ENCODE measurements around the gene GSG1L.

Gene GSG1L

DNA sequence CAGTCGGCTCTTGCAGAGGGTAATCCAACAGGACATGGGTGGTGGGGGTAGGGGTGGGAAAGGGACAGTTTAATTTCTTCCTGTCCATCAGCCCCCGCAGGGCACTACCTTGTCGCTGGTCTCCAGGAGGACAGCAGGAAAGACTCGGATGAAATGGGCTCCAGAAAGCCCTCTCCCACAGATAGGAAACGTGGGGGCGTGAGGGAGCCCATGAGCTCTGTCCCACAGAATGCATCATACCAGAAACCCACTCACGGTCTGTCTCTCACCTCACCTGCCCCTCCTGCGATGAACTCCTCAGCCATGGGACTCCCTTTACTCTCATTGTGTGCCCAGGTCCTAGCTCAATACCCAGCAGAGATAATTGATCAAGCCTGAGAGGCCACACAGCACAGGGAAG, 240.1 kb downstream of the GSG1L start:
- CTCF ChIA-PET, result interaction anchor here (1.0 kb wide), 1 partner anchor 268 kb away, joined by 3 read pairs; no protein-coding TSS in a partner anchor
- DNase-seq (ENCODE audit: extremely low spot score), result no peak
- TF ChIP-seq ELF4 (IDR thresholded peaks at IDR 0.05), result no peak
- TF ChIP-seq FOXM1 (IDR thresholded peaks at IDR 0.05; ENCODE audit: borderline replicate concordance), result no peak
- TF ChIP-seq, protein P1, sequence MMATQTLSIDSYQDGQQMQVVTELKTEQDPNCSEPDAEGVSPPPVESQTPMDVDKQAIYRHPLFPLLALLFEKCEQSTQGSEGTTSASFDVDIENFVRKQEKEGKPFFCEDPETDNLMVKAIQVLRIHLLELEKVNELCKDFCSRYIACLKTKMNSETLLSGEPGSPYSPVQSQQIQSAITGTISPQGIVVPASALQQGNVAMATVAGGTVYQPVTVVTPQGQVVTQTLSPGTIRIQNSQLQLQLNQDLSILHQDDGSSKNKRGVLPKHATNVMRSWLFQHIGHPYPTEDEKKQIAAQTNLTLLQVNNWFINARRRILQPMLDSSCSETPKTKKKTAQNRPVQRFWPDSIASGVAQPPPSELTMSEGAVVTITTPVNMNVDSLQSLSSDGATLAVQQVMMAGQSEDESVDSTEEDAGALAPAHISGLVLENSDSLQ (IDR thresholded peaks at IDR 0.05), result no peak
- TF ChIP-seq FOXK2 (IDR thresholded peaks at IDR 0.05), result no peak
- no peak for TF ChIP-seq FOXA1 (IDR thresholded peaks at IDR 0.05)
- TF ChIP-seq SUZ12 (IDR thresholded peaks at IDR 0.05), result no peak
- TF ChIP-seq ARNT (IDR thresholded peaks at IDR 0.05), result no peak
- TF ChIP-seq CTBP1 (IDR thresholded peaks at IDR 0.05; ENCODE audit: borderline replicate concordance), result no peak
- TF ChIP-seq SP1 (IDR thresholded peaks at IDR 0.05), result no peak
- no peak for TF ChIP-seq LEF1 (IDR thresholded peaks at IDR 0.05; ENCODE audit: borderline replicate concordance)
- no peak for TF ChIP-seq NFRKB (IDR thresholded peaks at IDR 0.05)
- no peak for TF ChIP-seq TARDBP (IDR thresholded peaks at IDR 0.05)
- POLR2A ChIA-PET, result no interaction called here

DNA sequence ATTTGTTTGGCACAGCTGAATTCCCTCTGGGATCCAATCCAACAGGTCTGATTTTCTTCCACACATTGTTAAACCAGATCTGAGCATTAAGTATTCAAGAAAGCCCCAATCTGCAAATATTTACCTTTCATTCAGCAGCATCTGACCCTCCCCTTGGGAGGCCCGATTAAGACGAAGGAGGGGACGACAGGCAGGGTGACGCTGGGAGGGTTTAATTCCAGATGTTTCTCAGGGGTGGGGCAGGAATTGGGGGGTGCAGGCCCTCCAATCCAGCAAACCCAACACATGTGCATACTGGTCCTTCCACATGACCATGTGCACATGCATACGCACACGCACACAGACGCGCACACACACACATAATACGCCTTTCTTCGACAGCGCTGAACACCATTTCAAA, 240.5 kb downstream of the GSG1L start:
- ChIA-PET POLR2A (no interaction called here), CTCF (interaction anchor here (1.0 kb wide), 1 partner anchor 268 kb away, joined by 3 read pairs; no protein-coding TSS in a partner anchor)
- DNase-seq (ENCODE audit: extremely low spot score), result no peak
- no peak for TF ChIP-seq ARNT (IDR thresholded peaks at IDR 0.05)
- TF ChIP-seq L3MBTL2 (conservative IDR thresholded peaks at IDR 0.05), result no peak
- TF ChIP-seq ELF4 (IDR thresholded peaks at IDR 0.05), result no peak
- TF ChIP-seq FOXK2 (IDR thresholded peaks at IDR 0.05), result no peak
- TF ChIP-seq LEF1 (IDR thresholded peaks at IDR 0.05; ENCODE audit: borderline replicate concordance), result no peak
- TF ChIP-seq, protein P1 (IDR thresholded peaks at IDR 0.05), result no peak

DNA sequence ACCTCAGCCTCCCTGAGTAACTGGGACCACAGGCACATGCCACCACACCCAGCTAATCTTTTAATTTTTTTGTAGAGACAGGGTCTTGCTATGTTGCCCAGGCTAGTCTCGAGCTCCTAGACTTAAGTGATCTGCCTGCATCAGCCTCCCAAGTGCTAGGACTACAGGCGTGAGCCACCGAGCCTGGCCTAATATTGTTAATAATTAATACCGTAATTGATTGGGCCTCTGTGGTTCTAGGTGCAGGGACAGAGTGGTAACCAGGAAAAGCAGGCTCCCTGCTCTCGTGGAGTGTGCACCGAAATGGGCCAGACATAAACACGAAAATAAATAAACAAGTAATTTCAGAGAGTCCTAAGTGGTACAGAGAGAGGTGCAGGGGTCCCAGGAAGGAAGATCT, 241.0 kb downstream of the GSG1L start:
- DNase-seq (ENCODE audit: extremely low spot score), result no peak
- TF ChIP-seq L3MBTL2 (conservative IDR thresholded peaks at IDR 0.05) (no peak), FOXK2 (IDR thresholded peaks at IDR 0.05) (no peak), FOXM1 (IDR thresholded peaks at IDR 0.05; ENCODE audit: borderline replicate concordance) (no peak), ELF4 (IDR thresholded peaks at IDR 0.05) (no peak), TARDBP (IDR thresholded peaks at IDR 0.05) (no peak), HDGF (IDR thresholded peaks at IDR 0.05; ENCODE audit: borderline replicate concordance) (no peak), ARNT (IDR thresholded peaks at IDR 0.05) (no peak), BHLHE40 (IDR thresholded peaks at IDR 0.05; ENCODE audit: borderline replicate concordance) (no peak), SUZ12 (IDR thresholded peaks at IDR 0.05) (no peak)
- TF ChIP-seq, protein P1 (IDR thresholded peaks at IDR 0.05), result no peak
- POLR2A ChIA-PET, result no interaction called here
- CTCF ChIA-PET, result interaction anchor here (1.0 kb wide), 1 partner anchor 269 kb away, joined by 3 read pairs; no protein-coding TSS in a partner anchor

DNA sequence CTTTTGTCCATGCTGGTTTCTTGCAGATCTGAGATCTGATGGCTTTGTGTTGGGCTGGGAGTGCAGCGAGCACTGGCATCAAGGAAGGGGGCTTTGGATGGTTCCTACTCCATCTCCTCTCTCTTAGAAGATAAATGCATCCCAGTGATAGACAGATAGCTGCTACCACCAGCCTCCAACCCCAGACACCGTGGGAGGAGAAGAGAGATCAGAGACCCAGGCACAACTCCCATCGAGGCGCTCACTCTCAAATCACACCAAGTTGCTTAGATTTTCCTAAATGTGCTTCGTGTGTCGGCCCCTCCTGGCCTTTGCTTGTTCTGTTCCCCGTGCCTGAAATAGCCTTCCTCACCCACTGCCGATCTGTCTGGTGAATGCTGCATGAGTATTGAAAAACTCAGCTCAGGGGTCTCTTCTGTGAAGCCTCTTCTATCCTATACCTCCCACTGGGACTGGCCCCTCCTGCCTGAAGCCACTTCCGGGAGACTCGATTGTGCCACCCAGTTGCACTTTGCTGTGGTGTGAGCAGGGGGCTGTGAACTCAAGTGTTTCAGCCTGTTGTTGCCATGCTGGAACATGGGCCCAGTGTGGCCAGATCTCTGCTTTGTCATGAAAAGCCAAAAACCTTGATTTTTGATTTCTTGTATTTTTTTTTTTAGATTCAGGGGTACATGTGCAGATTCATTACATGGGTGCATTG, 242.7 kb downstream of the GSG1L start:
- POLR2A ChIA-PET, result no interaction called here
- no peak for DNase-seq (ENCODE audit: extremely low spot score)
- TF ChIP-seq L3MBTL2 (conservative IDR thresholded peaks at IDR 0.05) (no peak), ZNF384 (IDR thresholded peaks at IDR 0.05) (no peak)
- TF ChIP-seq, protein P1 (IDR thresholded peaks at IDR 0.05), result no peak
- CTCF ChIA-PET, result no interaction called here

DNA sequence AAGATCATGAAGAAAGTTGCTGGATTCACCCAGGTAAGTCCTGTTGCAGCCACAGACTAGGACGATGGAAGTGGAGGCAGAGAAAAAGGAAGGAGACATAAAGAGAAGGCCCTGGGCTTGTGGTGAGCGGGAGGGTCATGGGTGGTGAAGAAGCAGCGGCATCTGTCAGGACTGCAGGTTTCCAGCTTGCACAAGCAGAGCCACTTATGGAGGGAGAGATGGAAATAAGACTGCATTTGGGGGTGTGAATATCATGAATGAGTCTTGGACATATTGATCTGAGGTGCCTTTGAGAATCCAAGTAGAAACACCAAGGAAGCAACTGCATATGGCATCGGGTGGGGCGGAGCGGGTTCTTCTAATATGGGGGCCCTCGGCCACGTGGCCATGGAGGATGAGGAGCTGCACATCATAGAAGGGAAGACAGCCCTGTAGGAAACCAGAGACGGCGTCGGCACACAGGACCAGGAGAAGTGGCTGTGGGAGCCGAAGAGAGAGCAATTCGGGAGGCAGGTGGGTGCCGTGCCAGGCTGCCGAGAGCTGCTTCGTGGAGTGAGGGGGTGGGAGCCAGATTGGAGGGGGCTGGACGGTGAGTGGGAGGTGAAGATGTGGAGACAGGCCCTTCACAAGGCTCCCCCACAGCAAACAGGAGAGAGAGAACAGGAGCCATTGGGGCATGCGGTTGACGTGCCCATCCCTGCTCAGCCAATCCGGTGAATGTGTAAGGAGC, 243.5 kb downstream of the GSG1L start:
- TF ChIP-seq ELF4 (IDR thresholded peaks at IDR 0.05), result no peak
- no peak for TF ChIP-seq ARNT (IDR thresholded peaks at IDR 0.05)
- no peak for TF ChIP-seq FOXM1 (IDR thresholded peaks at IDR 0.05; ENCODE audit: borderline replicate concordance)
- TF ChIP-seq SP1 (IDR thresholded peaks at IDR 0.05), result no peak
- no peak for TF ChIP-seq FOXA1 (IDR thresholded peaks at IDR 0.05)
- TF ChIP-seq FOXK2 (IDR thresholded peaks at IDR 0.05), result no peak
- no peak for TF ChIP-seq NFRKB (IDR thresholded peaks at IDR 0.05)
- TF ChIP-seq ZNF384 (IDR thresholded peaks at IDR 0.05), result no peak
- TF ChIP-seq LEF1 (IDR thresholded peaks at IDR 0.05; ENCODE audit: borderline replicate concordance), result no peak
- TF ChIP-seq SUZ12 (IDR thresholded peaks at IDR 0.05), result no peak
- TF ChIP-seq, protein P1 (IDR thresholded peaks at IDR 0.05), result no peak
- TF ChIP-seq TARDBP (IDR thresholded peaks at IDR 0.05), result no peak
- TF ChIP-seq L3MBTL2 (conservative IDR thresholded peaks at IDR 0.05), result no peak
- no peak for TF ChIP-seq HDGF (IDR thresholded peaks at IDR 0.05; ENCODE audit: borderline replicate concordance)
- TF ChIP-seq CTBP1 (IDR thresholded peaks at IDR 0.05; ENCODE audit: borderline replicate concordance), result no peak
- no peak for TF ChIP-seq BHLHE40 (IDR thresholded peaks at IDR 0.05; ENCODE audit: borderline replicate concordance)
- DNase-seq (ENCODE audit: extremely low spot score), result no peak
- CTCF ChIA-PET, result no interaction called here
- POLR2A ChIA-PET, result no interaction called here
